IMR-90 (cell line): ENCODE results near the gene BYSL. TPM values are rescaled to one million over a fixed set of nuclear protein-coding genes. Genes with fewer than 3 reads are reported as not detected.
"Not testable (repeated sequence)": the region's sequence is repeated elsewhere in the genome, so short reads cannot be mapped to it uniquely, and the experiment has no call there.

Experiments used
- ATAC-seq: fragments of 200-7000 bp; cut with Tn5 transposase; 2 replicates; pipeline ENCODE4 v1.9.1; 2020; ENCODE audit warnings: low read depth, mild to moderate bottlenecking, moderate library complexity
- BruUV-seq: library from RNA; stranded (reverse); fragments of 400-500 nt; replicated peaks from 2 replicates; lab custom pipeline; 2021; lab: Mats Ljungman, UMichigan
- CTCF ChIA-PET: fragments of 300-600 bp; formaldehyde crosslinking; extraction: SDS; loops from one replicate; lab custom pipeline; 2021; ENCODE audit warnings: antibody characterized with exemption; lab: Yijun Ruan, JAX
- POLR2A ChIA-PET: fragments of 300-600 bp; sonication (Branson Sonifier 250); formaldehyde crosslinking; loops from one replicate; lab custom pipeline; 2022; ENCODE audit warnings: antibody characterized with exemption; ENCODE audit not compliant: unreplicated experiment; lab: Charles Lee
- DNase-seq: peaks from one replicate; pipeline ENCODE4 v3.0.0; 2013
- H2AFZ ChIP-seq: replicated peaks from 2 replicates; pipeline ENCODE3; 2013; ENCODE audit warnings: low read length, mild to moderate bottlenecking; ENCODE audit not compliant: poor library complexity
- H2AK5ac ChIP-seq: 2 replicates; pipeline ENCODE4 v1.6.1; 2013; ENCODE audit warnings: low read depth, low read length, inconsistent platforms
- H2AK9ac ChIP-seq: replicated peaks from 2 replicates; pipeline ENCODE3; 2013; ENCODE audit warnings: mild to moderate bottlenecking, low read depth, low read length, moderate library complexity; ENCODE audit not compliant: poor library complexity
- H2BK120ac ChIP-seq: 2 replicates; pipeline ENCODE4 v1.6.1; 2013; ENCODE audit warnings: low read depth, low read length, inconsistent platforms
- H2BK15ac ChIP-seq: 3 replicates; pipeline ENCODE4 v1.6.1; 2013; ENCODE audit warnings: low read depth, low read length, inconsistent platforms
- H2BK20ac ChIP-seq: 2 replicates; pipeline ENCODE4 v1.6.1; 2013; ENCODE audit warnings: low read depth, mild to moderate bottlenecking, inconsistent platforms, low read length, moderate library complexity
- H2BK5ac ChIP-seq: 2 replicates; pipeline ENCODE4 v1.6.1; 2013; ENCODE audit warnings: mild to moderate bottlenecking, low read depth, low read length, inconsistent platforms; ENCODE audit not compliant: poor library complexity, severe bottlenecking
- H3K14ac ChIP-seq: replicated peaks from 2 replicates; pipeline ENCODE4 v1.6.1; 2013; ENCODE audit warnings: low read depth, low read length, inconsistent platforms
- H3K18ac ChIP-seq: 2 replicates; pipeline ENCODE4 v1.6.1; 2013; ENCODE audit warnings: low read depth, low read length, control low read depth
- H3K23ac ChIP-seq: 2 replicates; pipeline ENCODE4 v1.6.1; 2013; ENCODE audit warnings: low read depth, low read length, inconsistent platforms
- H3K27ac ChIP-seq: 2 replicates; pipeline ENCODE4 v1.5.1; 2013; ENCODE audit warnings: mild to moderate bottlenecking, control low read depth, low read length; ENCODE audit not compliant: insufficient read depth
- H3K27me3 ChIP-seq: 2 replicates; pipeline ENCODE4 v1.6.1; 2013; ENCODE audit warnings: low read length; ENCODE audit not compliant: control insufficient read depth, insufficient read depth
- H3K36me3 ChIP-seq: 2 replicates; pipeline ENCODE4 v1.6.1; 2013; ENCODE audit warnings: low read length, mixed read lengths; ENCODE audit not compliant: control insufficient read depth, insufficient read depth
- H3K4ac ChIP-seq: 2 replicates; pipeline ENCODE4 v1.6.1; 2013; ENCODE audit warnings: low read depth, low read length, inconsistent platforms
- H3K4me1 ChIP-seq: 2 replicates; pipeline ENCODE4 v1.6.1; 2013; ENCODE audit warnings: low read length, mixed read lengths; ENCODE audit not compliant: control insufficient read depth, insufficient read depth
- H3K4me2 ChIP-seq: 2 replicates; pipeline ENCODE4 v1.6.1; 2013; ENCODE audit warnings: low read depth, mild to moderate bottlenecking, control low read depth, low read length, moderate library complexity
- H3K4me3 ChIP-seq: 2 replicates; pipeline ENCODE4 v1.5.1; 2013; ENCODE audit warnings: low read depth, mild to moderate bottlenecking, control low read depth, low read length, moderate library complexity; ENCODE audit not compliant: insufficient read depth
- H3K56ac ChIP-seq: 2 replicates; pipeline ENCODE4 v1.6.1; 2013; ENCODE audit warnings: low read length, inconsistent platforms; ENCODE audit not compliant: insufficient read depth; ENCODE audit errors: extremely low read depth
- H3K79me1 ChIP-seq, 2 experiments: 2 replicates each; pipeline ENCODE4 v1.6.1; 2013; ENCODE audit warnings: low read length in 2 of 2, inconsistent platforms in 1 of 2, low read depth in 1 of 2
- H3K9ac ChIP-seq: 2 replicates; pipeline ENCODE4 v1.6.1; 2013; ENCODE audit warnings: low read depth, low read length, control low read depth
- H3K9me1 ChIP-seq: 2 replicates; pipeline ENCODE4 v1.6.1; 2013; ENCODE audit warnings: low read length, inconsistent platforms; ENCODE audit not compliant: insufficient read depth
- H3K9me3 ChIP-seq: 2 replicates; pipeline ENCODE4 v1.6.1; 2013; ENCODE audit warnings: low read length; ENCODE audit not compliant: control insufficient read depth, insufficient read depth
- H4K20me1 ChIP-seq: 2 replicates; pipeline ENCODE4 v1.6.1; 2013; ENCODE audit warnings: low read length, inconsistent platforms; ENCODE audit not compliant: insufficient read depth
- H4K5ac ChIP-seq: 2 replicates; pipeline ENCODE4 v1.6.1; 2013; ENCODE audit warnings: mild to moderate bottlenecking, low read depth, low read length, control low read depth
- H4K8ac ChIP-seq, 2 experiments: 2 replicates each; pipeline ENCODE4 v1.6.1; 2013; ENCODE audit warnings: low read depth in 2 of 2, low read length in 2 of 2, control low read depth in 1 of 2, inconsistent platforms in 1 of 2
- H4K91ac ChIP-seq: 2 replicates; pipeline ENCODE4 v1.6.1; 2013; ENCODE audit warnings: low read depth, low read length, inconsistent platforms; ENCODE audit not compliant: insufficient read depth
- WGBS, 2 experiments: methylation state at CpG; one replicate each; pipeline versions ENCODE4 v1.1.5 to v1.1.7; 2013; ENCODE audit warnings: missing lambda C conversion rate in 2 of 2; ENCODE audit not compliant: insufficient read length in 1 of 2; ENCODE audit errors: extremely low coverage in 2 of 2; 5-methylcytosine and 5-hydroxymethylcytosine counted together
- dilution Hi-C: fragments of 300-500 bp; cut with HindIII; formaldehyde crosslinking; loops from one replicate; pipeline ENCODE4 v1.14.3; 2018; ENCODE audit warnings: low sequenced_read_pairs; ENCODE audit not compliant: unreplicated experiment
- in situ Hi-C: fragments of 300-500 bp; cut with MboI; formaldehyde crosslinking; loops from 3 replicates; pipeline ENCODE4 v1.14.3; 2019; ENCODE audit warnings: low sequenced_read_pairs, inconsistent platforms, mixed read lengths
- intact Hi-C: fragments of 100-400 bp; cut with micrococcal nuclease; formaldehyde crosslinking; loops from 2 replicates; pipeline ENCODE4 v1.10.0; 2022
- polyA plus RNA-seq, 3 experiments: library from polyadenylated mRNA; depleted of rRNA; stranded (reverse); fragments of >200 nt; gene quantifications; 2 replicates each; pipeline ENCODE4 v1.2.3, GENCODE V29; 2012; ENCODE audit warnings: low replicate concordance in 1 of 3
- total RNA-seq: library from RNA; depleted of rRNA; stranded (reverse); fragments of >200 nt; gene quantifications from 2 replicates; pipeline ENCODE4 v1.2.3, GENCODE V29; 2012

The BYSL gene
- total and polyA plus RNA-seq, 2 of the 4 experiments (the other 2 are of a cell fraction), result 26.7 to 36.3 TPM

- intact Hi-C loops, result not testable (repeated sequence)
- WGBS, 2 experiments, result no CpG with 5 or more reads among the region's 14 CpGs
These were observed 21.6 kb downstream of the BYSL start for GRCh38 chr6:41942882-41943281.

More at GRCh38 chr6:41942882-41943281, 21.6 kb downstream of the BYSL start:
- H2BK15ac ChIP-seq, H3K56ac ChIP-seq, H4K91ac ChIP-seq, POLR2A ChIA-PET, H3K9ac ChIP-seq, dilution Hi-C loops, H2BK20ac ChIP-seq, H3K18ac ChIP-seq, H3K4me3 ChIP-seq, in situ Hi-C loops, H3K9me3 ChIP-seq, H3K14ac ChIP-seq, H3K4ac ChIP-seq, H3K36me3 ChIP-seq, H3K4me2 ChIP-seq, H3K27me3 ChIP-seq, H3K23ac ChIP-seq, DNase-seq, H4K5ac ChIP-seq, H2AK5ac ChIP-seq, H2BK120ac ChIP-seq, ATAC-seq, H2AFZ ChIP-seq, BruUV-seq, H2AK9ac ChIP-seq, H2BK5ac ChIP-seq: not testable (repeated sequence)
- Histone ChIP-seq H3K79me1 (peaks cover 9 to 33% of the 10 kb centered on the region in 2 experiments; a peak in 3 of 4 replicates), H4K20me1 (peaks cover 24% of the 10 kb centered on the region), H3K27ac (peak overlapping the region; percentile 69; the same call in 1 of the 2 replicates), H3K9me1 (peaks cover 16% of the 10 kb centered on the region), H4K8ac (peak overlapping the region; percentile 39 to 89; a peak in 1 of 4 replicates), H3K4me1 (peaks cover 27% of the 10 kb centered on the region)
- CTCF ChIA-PET, result interaction anchor here (0.7 kb wide), 1 partner anchor 101 kb away, joined by 4 read pairs; no protein-coding TSS in a partner anchor
